Measurements from ENCODE around the gene CCDC7.

The CCDC7 gene

DNA sequence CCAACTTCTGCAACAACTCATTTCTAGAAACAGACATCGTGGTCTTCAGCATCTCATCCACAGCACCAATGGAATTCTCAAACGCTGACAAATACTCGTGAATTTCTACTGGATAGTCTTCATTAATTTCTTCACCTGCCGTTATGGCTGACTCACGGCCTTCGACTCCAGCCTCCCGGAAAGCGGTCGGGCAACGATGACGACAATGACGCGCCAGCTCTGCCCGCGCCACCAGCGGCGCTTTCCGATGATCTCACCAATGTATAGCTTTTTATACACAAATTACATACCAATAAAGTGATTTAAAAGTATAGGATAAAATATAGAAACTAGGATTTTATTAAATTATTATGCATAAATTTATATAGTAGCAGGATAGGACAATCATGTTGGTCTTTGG is 65.7 kb downstream of the CCDC7 start:
- H3K4me3 ChIP-seq (ENCODE audit: control insufficient read depth, low read depth, low read length) = no peak overlapping the region
- no peak for DNase-seq (ENCODE audit: low read depth)
- TF ChIP-seq, protein P1, sequence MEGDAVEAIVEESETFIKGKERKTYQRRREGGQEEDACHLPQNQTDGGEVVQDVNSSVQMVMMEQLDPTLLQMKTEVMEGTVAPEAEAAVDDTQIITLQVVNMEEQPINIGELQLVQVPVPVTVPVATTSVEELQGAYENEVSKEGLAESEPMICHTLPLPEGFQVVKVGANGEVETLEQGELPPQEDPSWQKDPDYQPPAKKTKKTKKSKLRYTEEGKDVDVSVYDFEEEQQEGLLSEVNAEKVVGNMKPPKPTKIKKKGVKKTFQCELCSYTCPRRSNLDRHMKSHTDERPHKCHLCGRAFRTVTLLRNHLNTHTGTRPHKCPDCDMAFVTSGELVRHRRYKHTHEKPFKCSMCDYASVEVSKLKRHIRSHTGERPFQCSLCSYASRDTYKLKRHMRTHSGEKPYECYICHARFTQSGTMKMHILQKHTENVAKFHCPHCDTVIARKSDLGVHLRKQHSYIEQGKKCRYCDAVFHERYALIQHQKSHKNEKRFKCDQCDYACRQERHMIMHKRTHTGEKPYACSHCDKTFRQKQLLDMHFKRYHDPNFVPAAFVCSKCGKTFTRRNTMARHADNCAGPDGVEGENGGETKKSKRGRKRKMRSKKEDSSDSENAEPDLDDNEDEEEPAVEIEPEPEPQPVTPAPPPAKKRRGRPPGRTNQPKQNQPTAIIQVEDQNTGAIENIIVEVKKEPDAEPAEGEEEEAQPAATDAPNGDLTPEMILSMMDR (conservative IDR thresholded peaks at IDR 0.05; ENCODE audit: control insufficient read depth, insufficient read depth, low read depth, low read length) = no peak

DNA sequence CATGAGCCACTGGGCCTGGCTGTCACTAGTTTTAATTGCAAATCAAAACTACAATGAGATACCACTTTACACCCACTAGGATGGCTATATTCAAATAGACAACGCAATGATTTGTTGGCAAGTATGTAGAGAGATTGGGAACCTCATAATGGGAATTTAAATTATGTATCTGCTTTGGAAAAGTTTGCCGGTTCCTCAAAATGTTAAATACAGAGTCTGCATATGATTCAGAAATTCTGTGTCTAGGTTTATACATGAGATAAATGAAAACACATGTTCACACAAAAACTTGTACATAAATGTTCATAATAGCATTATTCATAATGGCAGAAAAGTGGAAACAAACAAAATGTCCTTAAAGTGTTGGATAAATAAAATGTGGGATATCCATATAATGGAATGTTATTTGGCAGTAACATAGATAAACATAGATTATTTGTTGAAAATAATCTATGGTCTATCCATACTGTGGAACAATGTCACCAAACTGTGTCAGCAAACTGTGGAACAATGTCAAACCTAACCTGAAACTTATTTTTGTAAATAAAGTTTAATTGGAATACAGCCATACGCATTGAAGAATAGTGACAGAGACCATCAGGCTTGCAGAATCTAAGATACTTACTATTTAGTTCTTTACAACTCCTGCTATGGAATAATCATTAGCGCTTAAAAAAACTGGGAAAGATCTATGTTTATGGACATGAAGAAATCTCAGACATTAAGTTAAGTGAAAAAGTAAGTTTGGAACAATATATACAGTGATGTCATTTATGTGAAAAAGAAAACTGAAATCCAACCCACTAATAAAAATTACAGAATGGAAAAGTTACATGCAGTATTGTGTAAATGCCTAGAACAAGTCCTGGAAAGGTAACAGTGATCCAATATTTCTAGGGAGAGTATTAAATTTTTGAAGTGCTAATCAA is 70.9 kb downstream of the CCDC7 start:
- DNase-seq (ENCODE audit: low read depth) = no peak
- H3K4me3 ChIP-seq (ENCODE audit: control insufficient read depth, low read depth, low read length) = no peak overlapping the region
- TF ChIP-seq, protein P1 (conservative IDR thresholded peaks at IDR 0.05; ENCODE audit: control insufficient read depth, insufficient read depth, low read depth, low read length) = no peak

DNA sequence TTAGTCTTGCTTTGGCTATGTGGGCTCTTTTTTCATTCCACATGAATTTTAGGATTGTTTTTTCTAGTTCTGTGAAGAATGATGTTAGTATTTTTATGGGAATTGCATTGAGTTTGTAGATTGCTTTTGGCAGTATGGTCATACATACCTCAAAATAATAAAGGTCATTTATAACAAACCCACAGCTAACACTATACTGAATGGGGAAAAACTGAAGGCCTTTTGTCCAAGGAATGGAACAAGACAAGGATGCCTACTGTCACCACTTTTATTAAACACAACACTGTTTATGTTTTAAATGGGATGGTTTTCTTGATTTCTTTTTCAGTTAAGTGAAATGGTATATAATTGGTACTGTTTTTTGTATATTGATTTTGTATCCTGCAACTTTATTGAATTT is 84.3 kb downstream of the CCDC7 start:
- TF ChIP-seq, protein P1 (conservative IDR thresholded peaks at IDR 0.05; ENCODE audit: control insufficient read depth, insufficient read depth, low read depth, low read length) = no peak
- DNase-seq (ENCODE audit: low read depth) = no peak
- H3K4me3 ChIP-seq (ENCODE audit: control insufficient read depth, low read depth, low read length) = no peak overlapping the region

DNA sequence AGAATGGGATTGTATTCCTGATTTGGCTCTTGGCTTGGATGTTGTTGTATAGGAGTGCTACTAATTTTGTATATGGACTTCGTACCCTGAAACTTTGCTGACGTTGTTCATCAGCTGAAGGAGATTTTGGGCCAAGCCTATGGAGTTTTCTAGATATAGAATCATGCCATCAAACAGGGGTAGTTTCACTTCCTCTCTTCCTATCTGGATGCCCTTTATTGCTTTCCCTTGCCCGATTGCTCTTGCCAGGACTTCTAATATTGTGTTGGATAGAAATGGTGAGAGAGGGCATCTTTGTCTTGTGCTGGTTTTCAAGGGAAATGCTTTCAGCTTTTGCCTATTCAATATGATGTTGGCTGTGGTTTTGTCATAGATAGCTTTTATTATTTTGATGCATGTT is 92.3 kb downstream of the CCDC7 start:
- no peak overlapping the region for H3K4me3 ChIP-seq (ENCODE audit: control insufficient read depth, low read depth, low read length)
- TF ChIP-seq, protein P1 (conservative IDR thresholded peaks at IDR 0.05; ENCODE audit: control insufficient read depth, insufficient read depth, low read depth, low read length) = no peak
- DNase-seq (ENCODE audit: low read depth) = no peak

DNA sequence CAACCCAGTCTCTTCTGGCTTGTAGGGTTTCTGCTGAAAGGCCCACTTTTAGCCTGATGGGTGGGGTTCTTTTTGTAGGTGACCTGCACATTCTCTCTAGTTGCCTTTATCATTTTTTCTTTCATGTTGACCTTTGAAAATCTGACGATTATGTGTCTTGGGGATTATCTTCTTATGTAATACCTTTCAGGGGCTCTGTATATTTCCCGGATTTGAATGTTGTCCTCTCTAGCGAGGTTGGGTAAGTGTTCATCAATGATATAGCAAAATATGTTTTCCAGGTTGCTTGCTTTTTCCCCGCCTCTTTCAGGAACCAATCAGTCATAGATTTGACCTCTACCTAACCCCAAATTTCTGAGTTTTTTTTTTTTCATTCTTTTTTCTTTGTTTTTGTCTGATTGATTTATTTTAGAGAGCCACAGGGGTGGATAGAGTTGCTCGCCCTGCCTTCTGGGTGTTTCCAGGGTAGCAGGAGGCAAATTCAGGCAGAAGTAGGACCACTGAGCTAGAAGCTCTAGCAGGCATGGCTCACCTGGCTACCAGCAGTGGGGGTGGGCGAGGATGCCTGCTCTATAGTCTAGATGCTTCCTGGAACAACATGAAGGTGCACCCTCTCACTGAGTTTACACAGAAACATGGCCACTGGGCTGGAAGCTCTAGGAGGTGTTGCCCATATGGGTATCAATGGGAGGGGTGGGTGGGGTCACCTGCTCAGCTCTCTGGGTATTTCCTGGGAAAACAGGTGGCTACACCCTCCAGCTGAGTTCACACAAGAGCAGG is 94.9 kb downstream of the CCDC7 start:
- H3K4me3 ChIP-seq (ENCODE audit: control insufficient read depth, low read depth, low read length) = no peak overlapping the region
- TF ChIP-seq, protein P1 (conservative IDR thresholded peaks at IDR 0.05; ENCODE audit: control insufficient read depth, insufficient read depth, low read depth, low read length) = no peak
- DNase-seq (ENCODE audit: low read depth) = no peak

DNA sequence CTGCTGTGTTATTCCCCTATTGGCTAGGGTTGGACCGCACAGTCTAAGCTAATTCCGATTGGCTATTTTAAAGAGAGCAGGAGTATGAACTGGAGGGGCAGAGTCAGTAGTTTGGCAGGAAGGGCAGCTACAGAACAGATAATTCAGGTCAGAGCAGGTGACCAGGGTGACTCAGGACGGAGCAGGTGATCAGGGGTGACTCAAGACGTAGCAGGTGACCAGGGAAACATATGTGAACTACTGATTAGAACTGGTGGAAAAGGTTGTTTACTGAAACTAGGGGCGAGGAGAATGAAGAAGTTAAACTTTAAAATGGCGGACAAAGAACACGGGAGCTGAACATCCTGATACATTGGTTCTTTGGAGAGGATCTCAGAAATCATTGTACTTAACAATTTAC is 102.3 kb downstream of the CCDC7 start:
- DNase-seq (ENCODE audit: low read depth) = no peak
- H3K4me3 ChIP-seq (ENCODE audit: control insufficient read depth, low read depth, low read length) = no peak overlapping the region
- TF ChIP-seq, protein P1 (conservative IDR thresholded peaks at IDR 0.05; ENCODE audit: control insufficient read depth, insufficient read depth, low read depth, low read length) = no peak

Data from fibroblast of mammary gland (primary cell).